ENCODE measurements around the gene TXNIP. TPM values are rescaled to one million over a fixed set of nuclear protein-coding genes. Genes with fewer than 3 reads are reported as not detected.

TXNIP gene
- total and polyA plus RNA-seq, 12 donors, result 202 to 2,069 (median 743) TPM

- WGBS, 4 donors, result 0 to 8% (median 4%) methylated on average over 9 to 10 of the region's 10 CpGs
- H3K36me3 ChIP-seq (replicated peaks in 1 of 2), result peaks cover 0 to 36% of the 10 kb centered on the region in 2 donors
- no peaks in the 10 kb centered on the region for H3K9me3 ChIP-seq (replicated peaks in 1 of 3)
- peak overlapping the region; percentile 13 to 96 (median 86) for H3K4me3 ChIP-seq
- H3K27ac ChIP-seq, result peak overlapping the region; percentile 83 to 94 (median 91)
- peak; percentile 47 to 79 (median 57) for DNase-seq
- H3K27me3 ChIP-seq, result no peaks in the 10 kb centered on the region
- peak in 1 of 2 donors; percentile 23 for TF ChIP-seq POLR2A (IDR thresholded peaks at IDR 0.05)
- no peak for TF ChIP-seq CTCF (IDR thresholded peaks at IDR 0.05)
- intact Hi-C loops (cut with DNase I), result no loop called here
- H3K4me1 ChIP-seq (replicated peaks in 1 of 2), result peaks cover 28 to 43% of the 10 kb centered on the region in 2 donors
Measured at GRCh38 chr1:145994391-145995120, 1.8 kb downstream of the TXNIP start.

- Histone ChIP-seq H3K27me3 (no peaks in the 10 kb centered on the region), H3K36me3 (replicated peaks in 1 of 2) (peaks cover 0 to 36% of the 10 kb centered on the region in 2 donors), H3K4me3 (peak overlapping the region; percentile 13 to 96 (median 86)), H3K9me3 (replicated peaks in 1 of 3) (no peaks in the 10 kb centered on the region), H3K27ac (peak overlapping the region; percentile 83 to 94 (median 91)), H3K4me1 (replicated peaks in 1 of 2) (peaks cover 21 to 35% of the 10 kb centered on the region in 2 donors)
- peak in 3 of 7 donors; percentile 27 to 55 (median 46) for DNase-seq
- 12 to 19% (median 14%) methylated on average over 6 of the region's 6 CpGs for WGBS, 4 donors
- intact Hi-C loops (cut with DNase I), result no loop called here
- TF ChIP-seq CTCF (IDR thresholded peaks at IDR 0.05), result peak in 1 of 6 experiments; percentile 5
- no peak for TF ChIP-seq POLR2A (IDR thresholded peaks at IDR 0.05)
Measured at GRCh38 chr1:145993618-145994390, 2.6 kb downstream of the TXNIP start.

- Histone ChIP-seq H3K36me3 (replicated peaks in 1 of 2) (peaks cover 0 to 36% of the 10 kb centered on the region in 2 donors), H3K4me3 (peak overlapping the region; percentile 13 to 96 (median 86)), H3K27ac (peak overlapping the region; percentile 83 to 94 (median 91)), H3K27me3 (no peaks in the 10 kb centered on the region), H3K4me1 (replicated peaks in 1 of 2) (peaks cover 20 to 28% of the 10 kb centered on the region in 2 donors), H3K9me3 (replicated peaks in 1 of 3) (no peaks in the 10 kb centered on the region)
- TF ChIP-seq POLR2A (IDR thresholded peaks at IDR 0.05) (no peak), CTCF (IDR thresholded peaks at IDR 0.05) (no peak)
- DNase-seq, result no peak
- WGBS, 4 donors, result 16 to 29% (median 21%) methylated on average over 5 of the region's 5 CpGs
- intact Hi-C loops (cut with DNase I), result no loop called here
Measured at GRCh38 chr1:145992958-145993617, 3.3 kb downstream of the TXNIP start.

GRCh38 chr1:145992502-145992936 lies 3.9 kb downstream of the TXNIP start:
- intact Hi-C loops (cut with DNase I), result no loop called here
- Histone ChIP-seq H3K36me3 (replicated peaks in 1 of 2) (peaks cover 0 to 36% of the 10 kb centered on the region in 2 donors), H3K4me3 (peak overlapping the region in 2 of 4 donors; percentile 80 to 92), H3K9me3 (replicated peaks in 1 of 3) (no peaks in the 10 kb centered on the region), H3K27ac (peak overlapping the region; percentile 33 to 94 (median 91)), H3K4me1 (replicated peaks in 1 of 2) (peaks cover 16 to 26% of the 10 kb centered on the region in 2 donors), H3K27me3 (no peaks in the 10 kb centered on the region)
- no peak for TF ChIP-seq CTCF (IDR thresholded peaks at IDR 0.05)
- peak; percentile 3 to 8 for TF ChIP-seq POLR2A (IDR thresholded peaks at IDR 0.05)
- WGBS, 4 donors, result 53 to 71% (median 66%) methylated on average over 1 of the region's 1 CpG
- peak in 3 of 7 donors; percentile 28 to 55 (median 43) for DNase-seq
